ENCODE measurements around the gene CD93.

The CD93 gene

DNA sequence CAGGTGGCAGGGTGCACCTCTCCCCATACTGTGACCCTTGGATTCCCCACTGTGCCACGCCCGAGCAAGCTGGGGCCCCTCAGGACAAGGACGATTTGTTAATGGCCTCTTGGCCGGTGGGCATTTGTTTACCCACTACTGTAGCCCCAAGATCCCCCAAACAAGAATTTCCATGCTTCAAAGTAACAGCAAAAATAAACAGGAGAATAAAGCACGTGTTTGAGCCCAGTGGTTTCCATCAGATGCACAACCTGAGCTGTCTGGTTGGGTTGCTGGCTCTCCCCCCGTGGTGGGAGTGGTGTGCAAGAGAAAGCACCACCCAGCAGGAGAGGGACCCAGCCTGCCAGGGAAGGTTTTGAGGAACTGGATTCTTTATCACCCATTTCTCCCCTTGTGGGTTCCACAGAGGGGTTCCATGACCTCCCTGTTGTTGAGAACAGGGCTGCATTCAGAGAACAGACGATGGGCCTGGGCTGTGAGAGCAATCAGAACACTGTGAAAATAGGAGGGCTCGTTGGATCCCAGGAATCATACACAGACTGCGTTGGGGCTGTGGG is 4.8 kb downstream of the CD93 start:
- no peak for DNase-seq

DNA sequence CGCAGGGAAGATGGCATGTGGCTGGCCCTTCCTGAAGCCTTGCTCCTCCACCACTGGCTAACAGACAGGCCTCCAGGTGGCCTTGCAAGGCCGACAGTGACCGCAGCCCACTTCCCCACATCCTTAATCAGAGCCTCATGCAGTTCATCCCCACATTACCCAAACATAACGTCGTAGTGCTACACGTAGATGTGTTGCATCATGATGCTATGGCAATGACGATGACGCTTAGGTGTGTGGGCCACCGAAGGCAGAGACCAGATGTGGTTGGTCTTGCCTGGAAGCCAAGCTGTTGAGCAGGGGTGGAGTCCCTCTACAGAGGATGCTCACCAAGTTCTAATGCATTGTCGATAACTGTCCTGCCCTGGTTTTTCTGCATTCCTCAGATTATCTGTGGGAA is 5.6 kb downstream of the CD93 start:
- no peak for DNase-seq

DNA sequence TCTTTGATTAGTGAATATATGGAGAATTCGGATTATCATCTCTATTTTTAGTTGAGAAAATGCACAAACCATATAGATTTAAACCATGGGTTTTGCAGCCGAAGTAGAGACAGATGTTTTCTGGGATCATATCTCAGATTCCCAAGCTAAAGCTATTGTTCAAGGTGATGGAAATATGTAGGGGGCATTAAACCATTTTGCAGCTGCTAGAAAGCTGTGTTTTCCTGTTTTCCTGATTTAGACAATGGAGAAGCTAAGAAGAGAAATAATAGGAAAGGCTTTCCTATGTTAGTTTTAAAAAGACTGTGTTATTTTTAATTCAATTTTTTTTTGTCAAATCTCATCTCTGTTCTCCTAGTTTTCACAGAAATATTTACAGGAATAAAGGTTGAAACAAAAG is 6.2 kb downstream of the CD93 start:
- DNase-seq = no peak

DNA sequence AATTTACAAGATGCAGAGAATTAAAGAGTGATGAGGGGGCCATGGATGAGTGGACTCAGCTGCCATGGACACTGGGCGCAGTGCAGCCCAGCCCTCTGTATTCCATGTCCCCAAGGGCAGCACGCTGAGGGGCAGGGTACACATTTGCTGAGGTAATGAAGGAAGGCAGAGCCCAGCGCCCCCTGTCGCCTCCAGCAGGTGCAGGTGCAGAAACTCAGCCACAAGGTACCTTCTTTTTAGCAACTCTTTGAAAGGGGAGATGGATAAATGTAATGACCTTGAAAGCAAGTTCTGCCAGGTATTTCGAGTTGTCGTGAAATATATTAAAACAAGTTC is 7.1 kb downstream of the CD93 start:
- no peak for DNase-seq

DNA sequence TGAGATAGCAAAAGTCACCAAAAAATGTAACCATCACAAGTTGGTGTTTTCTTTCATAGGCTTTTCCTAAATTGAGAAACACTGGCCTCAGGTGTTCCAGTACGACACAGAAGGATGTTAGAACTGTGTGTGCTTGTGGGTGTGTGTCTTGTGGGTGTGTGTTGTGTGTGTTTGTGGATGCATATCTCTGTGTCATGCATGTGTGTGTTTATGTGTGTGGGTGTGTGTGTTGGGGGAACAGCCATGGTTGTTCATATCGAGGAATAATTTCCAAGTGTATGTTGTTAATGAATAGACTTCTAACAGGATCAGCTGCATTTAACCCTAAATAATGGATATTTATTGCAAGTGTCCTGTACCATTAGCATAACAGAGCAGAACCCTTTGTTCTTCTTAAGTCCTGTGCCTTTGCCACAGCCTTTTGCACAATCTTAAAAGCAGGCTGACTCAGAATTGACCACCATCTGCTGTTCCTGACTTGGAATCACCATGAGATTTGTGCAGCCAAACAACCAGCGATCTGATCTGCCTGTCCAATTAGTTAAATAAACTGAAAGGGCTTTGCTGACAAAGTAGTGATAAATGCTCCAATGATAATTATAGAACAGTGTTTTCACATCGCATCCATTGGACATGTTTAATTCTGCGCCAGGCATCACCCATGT is 7.6 kb downstream of the CD93 start:
- DNase-seq = no peak

DNA sequence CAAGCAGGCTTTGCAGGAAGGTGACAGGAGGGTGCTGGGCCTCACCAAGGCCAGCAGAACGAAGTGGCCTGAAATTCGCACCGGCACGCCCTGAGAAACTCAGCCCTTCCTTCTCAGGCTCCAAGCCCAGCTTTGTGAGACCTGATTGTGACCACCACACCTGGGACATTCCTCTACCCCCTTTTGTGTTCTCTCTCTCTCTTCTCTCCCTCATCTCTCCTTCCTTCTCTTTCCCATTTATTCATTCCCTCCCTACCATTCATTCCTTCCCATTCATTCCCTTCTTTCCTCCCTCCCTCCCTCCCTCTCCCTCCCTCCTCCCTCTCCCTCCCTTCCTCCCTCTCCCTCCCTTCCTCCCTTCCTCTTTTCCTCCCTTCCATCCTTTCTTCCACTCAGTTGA is 8.8 kb downstream of the CD93 start:
- DNase-seq = no peak

DNA sequence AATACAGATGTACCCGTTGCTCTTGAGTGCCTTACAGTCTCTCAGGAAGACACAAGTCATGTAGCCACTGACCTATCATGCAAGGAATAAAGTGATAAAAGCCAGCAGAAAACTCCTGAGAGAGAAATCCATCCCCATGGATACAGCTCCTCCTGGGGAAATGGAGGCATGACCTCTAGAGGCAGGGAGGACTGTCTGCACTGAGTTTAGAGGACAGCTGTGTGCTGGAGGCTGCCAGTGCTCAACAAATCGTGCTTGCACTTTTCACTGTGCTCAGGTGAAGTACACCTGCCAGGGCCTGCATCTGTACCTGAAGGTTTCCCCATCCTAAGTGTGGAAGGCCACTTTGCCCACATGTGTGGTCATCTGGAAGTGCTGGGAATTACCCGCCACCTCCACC is 12.1 kb downstream of the CD93 start:
- DNase-seq = no peak

DNA sequence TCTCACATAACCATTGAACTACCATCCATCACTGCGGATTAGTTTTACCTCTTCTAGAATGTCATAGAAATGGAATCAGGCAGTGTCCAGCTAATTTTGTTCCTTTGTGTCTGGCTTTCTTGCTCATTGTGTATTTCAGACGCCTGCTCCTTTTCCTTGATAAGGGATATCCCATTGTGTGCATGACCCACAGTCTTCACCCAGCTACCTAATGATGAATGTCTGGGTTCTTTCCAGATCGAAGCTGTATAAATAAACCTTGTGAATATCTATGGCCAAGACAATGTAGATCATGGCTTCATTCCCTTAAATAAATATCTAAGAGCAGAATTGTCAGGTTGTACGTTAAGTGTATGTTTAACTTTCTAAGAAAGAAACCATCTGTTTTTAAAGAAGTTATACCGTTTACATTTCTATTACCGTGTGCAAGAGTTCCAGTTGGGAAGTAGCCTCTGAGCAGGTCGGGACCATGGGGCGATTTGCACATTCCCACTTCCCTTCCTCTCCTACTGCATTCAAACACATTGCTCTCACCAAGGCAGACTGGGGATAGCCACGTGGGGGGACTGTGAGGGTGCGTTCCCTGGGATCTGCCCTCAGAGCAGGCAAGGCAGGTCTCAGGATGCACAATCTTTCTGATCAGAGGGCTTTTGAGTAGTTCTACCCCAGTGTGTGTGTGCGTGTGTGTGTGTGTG is 13.1 kb downstream of the CD93 start:
- DNase-seq = no peak

DNA sequence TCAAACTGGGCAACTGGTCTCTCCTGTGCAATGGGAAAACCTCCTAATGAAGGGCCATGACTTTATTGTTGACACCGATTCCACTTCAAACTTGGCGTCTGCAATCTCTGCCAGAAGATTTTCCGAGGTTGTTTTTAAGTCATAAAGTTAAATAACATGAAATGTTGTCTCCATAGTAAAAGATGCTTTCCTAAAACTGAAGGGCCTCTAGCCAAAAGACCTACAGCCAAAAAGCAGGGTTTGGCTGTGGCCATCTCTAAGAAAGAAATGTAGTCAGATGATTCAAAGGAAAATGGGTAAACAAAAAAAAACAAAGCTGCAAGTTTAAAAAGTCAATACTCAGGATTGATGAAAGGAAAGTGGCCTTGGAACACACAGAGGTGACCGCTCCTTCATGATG is 14.1 kb downstream of the CD93 start:
- DNase-seq = no peak

DNA sequence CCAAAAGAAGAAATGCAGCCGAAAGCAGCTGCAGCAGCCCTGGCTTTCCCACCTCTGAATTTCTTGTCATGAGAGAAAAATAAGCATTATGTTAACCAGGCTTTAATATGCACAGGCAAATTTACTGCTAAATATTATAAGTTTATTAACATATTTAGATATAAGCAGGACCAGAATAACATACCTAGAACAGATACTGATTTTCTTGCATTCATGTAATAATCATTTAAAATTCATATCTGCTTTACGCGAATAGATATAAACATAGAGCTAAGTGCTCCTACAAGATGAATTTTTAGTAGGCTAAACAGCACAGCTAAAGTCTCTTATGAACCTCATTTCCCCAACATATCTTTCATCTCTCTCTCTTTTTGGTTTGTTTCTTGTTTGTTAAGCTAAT is 14.7 kb downstream of the CD93 start:
- DNase-seq = no peak

DNA sequence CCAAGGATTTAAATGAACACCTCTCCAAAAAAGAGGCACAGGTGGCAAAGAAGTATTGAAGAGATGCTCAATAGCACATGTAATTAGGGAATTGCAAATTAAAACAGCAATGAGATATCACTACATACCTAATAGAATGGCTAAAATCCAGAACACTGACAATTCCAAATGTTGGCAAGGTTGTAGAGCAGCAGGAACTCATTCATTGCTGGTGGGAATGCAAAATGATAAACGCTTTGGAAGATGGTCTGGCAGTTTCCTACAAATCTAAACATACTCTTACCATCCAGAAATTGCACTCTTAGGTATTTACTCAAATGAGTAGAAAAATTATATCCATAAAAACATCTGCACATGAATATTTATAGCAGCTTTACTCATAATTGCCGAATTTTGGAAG is 17.0 kb downstream of the CD93 start:
- DNase-seq = no peak

DNA sequence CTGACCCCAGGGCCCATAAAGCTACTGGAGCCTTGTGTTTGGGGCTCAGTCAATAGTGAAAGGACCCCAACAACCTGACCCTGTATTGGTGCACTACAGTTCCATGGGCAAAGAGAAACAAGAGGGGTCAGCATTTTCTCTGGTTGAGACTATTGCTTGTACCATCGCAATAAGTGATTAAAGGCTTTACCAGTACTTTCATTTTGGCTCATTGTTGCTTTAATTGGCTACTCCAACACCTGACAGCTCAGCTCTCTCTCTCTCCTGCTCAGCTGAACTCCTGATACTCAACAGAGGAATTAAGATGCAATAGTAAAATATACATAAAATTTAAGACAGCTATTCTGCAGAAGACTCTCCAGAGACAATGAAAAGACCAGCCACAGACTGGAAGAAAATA is 17.8 kb downstream of the CD93 start:
- DNase-seq = no peak

DNA sequence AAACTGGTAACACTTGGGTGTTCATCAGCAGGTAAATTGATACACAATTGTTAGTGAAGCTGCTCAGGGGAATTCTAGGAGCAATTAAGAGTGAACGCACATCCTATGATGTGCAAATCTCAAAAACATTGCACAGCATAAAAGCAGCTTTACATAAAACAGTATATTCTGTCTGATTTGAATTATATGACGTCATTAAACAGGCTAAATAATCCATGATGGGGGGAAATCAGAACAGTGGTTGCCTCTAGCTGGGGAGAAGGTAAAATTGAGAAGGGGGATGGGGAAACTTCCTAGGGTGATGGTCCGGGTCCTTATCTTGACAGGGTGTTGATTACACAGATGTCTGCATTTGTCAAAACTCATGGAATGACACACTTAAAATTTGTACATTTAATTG is 19.4 kb downstream of the CD93 start:
- DNase-seq = no peak

DNA sequence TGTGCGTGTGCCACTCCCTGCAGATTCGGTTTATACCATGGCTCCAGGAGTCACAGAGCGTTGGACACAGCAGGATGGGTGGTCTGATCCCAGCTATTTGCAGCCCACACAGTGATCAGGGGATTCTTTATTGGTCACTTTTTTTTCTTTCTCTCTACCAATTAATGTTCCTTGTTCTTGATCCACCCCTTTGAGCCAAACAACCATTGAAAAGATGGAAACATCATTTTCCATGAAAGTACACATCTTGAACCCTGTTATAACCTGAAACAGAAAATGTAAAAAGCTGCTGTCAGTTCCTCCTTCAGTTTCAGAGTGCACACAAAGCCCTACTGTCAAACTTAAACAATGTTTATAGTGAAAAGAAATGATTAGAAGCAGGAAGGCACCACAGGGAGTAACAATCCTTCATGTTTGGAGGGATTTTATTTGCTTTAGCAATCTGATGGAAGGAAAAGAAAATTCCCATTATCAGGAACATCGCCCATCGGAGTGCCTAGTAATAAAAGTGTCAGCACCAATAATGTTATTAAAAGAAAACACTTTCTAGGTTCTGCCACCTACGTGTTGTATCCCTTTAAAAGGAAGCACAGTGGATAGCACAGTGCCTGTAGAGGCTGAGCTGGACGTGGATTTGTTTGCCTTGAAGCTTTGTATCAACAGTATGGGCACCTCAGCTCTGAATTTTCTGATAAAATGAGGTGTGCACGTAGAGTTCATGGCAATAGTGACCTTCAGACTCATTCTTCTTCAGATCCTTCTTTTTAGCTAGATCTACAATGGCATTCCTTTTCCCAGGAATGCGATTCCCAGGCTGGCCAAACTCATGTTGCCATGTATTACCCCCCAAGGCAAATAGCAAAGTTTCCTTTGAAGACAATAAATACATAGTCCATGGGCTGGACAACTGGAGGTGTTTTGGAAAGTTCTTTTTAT is 20.6 kb downstream of the CD93 start:
- no peak for DNase-seq

DNA sequence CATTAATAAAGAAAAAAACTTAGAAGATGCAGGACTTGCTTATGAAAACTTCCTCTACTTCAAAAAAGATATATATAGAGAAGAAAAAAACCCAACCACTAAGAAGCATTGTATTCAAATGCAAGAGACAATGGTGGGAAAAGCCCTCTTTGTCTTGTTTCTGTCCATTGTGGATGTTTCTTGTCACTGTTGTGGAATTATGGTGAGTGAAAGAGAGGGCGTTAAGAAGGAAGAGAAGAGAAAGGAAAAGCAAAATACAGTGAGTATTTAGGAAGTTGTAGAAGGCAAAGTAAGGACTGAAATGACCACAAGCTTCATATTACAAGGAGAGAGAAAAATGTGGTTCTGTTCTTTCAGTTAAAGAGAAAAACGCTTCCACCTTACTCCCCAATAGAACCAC is 22.5 kb downstream of the CD93 start:
- DNase-seq = no peak

DNA sequence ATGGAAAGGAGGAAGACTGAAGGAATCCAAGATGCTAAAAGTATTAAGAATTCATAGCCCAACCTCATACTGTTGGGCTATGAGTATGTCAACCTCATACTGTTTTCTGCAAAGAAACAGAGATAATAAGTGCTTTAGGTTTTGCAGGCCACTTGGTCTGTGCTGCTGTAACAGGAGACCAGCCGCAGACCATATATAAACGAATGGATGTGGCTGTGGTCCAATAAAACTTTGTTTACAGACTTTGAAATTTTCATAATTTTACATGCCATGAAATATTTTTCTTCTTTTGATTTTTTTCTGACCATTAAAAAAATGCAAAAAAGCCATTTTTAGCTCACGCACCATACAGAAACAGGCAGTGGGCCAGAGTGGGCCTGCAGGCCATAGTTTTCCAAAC is 23.0 kb downstream of the CD93 start:
- no peak for DNase-seq

DNA sequence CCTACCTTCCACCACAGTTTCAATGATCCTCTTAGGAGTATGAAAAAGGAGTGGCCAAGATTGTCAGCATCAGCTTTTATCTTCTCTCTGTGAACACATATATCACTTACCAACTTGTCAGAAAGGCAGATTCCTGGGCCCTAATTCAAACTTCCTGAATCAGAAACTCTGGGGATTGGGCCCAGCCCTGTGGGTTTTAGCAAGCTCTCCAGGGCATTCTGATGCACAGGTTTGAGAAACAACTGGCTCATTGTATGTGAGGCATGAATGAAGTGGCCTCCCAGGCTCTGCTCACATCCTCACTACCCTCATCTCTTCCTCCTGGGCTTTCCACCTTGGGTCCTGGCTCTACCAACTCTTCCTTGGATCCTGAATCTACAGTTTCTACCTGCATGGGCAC is 23.5 kb downstream of the CD93 start:
- DNase-seq = no peak

DNA sequence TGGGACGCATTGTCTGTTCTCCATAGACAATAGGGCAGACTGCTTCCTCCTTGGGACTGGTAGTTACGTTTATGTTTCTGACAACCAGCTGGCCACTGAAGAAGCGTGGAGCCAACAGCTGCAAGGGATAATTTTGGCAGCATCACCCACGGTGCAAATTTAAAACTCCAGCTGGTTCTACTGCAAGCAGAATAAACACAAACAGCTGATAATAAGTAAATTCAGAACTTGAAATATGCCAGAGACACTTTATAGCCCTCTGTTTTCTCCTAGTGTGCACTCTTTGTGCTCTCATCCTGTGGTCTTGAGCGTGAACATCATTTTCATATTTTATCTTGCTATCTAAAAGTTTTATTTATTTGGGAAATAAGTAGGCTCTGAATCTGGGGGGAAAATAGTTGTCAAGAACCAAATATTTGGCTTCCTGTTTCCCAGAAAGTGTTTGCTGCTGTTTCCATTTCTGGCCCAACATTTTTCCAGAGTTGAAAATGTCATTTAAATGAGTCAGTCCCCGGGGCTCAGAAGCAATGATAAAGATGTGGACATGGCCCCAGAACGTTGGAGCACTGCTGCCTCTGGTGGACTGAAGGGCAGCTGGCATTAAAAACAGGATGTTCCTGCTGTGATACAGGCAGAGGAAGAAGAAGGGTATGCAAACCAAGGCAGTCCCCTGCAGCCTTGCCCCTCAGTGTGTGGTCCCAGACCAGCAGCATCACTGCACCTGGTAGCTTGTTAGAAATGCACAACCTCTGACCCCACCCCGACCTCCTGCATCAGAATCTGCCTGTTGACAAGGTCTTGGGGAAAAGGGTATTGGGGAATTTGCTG is 24.2 kb downstream of the CD93 start:
- DNase-seq = no peak

DNA sequence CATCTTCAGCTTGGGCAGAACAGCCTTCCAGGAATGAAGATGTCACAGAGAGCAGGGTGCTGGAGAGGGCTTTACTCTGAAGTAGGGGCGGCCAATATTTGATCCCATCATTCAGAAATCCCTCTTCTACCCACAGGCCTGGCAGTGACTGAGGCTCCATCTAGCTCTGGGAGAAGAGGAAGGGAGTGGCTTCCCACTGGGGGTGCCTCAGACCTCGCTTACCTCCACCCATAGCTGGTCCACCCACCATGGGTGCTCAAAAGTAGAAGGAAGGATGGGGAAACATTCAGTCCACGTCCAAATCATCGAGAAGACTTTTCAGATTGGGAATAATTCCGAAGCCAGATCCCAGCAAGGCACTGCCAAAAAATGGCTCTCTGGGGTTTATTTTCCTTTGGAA is 24.9 kb downstream of the CD93 start:
- DNase-seq = no peak

DNA sequence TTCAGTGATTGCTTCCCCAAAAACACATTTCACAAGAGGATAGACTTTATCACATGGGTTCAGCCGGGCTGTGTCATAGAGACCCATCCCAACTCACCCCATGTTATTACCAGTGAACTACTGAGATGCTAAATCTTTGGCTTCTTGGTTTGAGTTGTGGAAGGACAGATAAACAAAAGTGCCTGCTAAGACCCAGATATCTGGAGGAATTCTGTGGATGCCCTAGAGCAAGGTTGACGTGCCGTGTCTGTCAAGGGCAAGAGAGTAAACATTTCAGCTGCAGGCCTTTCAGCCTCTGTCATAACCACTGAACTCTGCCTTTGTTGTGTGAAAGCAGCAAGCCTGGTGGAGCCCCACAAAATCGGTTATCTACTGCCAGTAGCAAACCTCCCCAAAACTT is 25.5 kb downstream of the CD93 start:
- DNase-seq = no peak

DNA sequence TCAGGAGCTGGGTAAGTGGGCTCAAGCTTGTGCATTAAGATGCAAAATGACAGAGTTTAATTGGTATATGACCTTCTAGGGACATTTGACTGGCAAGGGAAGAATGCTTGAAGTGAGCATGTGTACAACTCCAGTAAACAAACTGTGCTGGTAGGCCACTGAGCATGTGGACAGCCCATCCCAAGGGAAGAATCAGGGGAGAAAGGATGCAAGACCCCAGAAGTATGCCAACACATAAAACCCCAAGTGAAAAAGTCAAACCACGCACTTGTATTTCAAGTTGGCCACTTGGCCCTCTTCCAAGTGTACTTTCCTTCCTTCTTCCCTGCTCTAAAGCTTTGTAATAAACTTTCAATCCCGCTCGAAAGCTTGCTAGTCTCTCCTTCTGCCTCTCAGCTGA is 26.3 kb downstream of the CD93 start:
- DNase-seq = no peak

DNA sequence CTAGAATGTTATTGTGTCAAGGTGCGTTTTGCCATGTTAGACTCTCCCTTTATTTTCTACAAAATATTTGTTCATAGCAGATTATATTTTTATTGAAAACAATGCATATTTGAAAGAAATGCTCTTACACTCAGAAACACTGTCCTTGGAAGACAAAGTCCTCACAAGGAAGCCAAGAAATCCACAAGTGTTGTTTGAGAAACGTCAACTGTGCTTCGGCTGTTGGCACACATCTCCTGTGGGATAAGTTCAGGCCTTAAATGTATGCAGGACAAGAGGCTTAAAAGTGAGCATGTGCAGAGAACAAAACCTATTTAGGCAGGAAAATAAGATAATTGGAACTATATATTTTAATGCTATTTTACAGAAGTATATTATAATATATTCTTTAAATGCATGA is 27.1 kb downstream of the CD93 start:
- no peak for DNase-seq

DNA sequence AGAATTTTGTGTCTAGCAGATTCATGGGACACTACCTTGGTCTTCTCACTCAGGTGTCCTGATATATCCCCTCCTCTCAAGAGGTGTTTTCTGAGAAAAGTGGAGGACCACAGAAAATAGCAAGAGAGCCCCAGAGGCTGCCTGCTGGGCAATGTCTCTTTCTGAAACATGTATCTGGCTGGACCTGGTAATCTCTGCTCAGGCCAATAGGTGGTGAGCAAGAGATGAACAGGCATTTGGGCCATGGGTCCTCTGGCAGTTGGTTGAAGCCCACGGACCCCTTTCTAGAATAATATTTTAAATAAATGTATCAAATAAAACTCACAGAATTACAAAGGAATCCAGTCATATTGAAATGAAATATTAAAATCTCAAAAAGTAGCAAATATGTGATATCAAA is 27.9 kb downstream of the CD93 start:
- DNase-seq = no peak

Data from stimulated activated CD4-positive, alpha-beta T cell treated with anti-CD3 and anti-CD28 coated beads, Interleukin-1b, Interleukin-23, amount 100 ng/mL, for 48 hours (primary cell).